ENCODE results near the gene USP8.

DNA sequence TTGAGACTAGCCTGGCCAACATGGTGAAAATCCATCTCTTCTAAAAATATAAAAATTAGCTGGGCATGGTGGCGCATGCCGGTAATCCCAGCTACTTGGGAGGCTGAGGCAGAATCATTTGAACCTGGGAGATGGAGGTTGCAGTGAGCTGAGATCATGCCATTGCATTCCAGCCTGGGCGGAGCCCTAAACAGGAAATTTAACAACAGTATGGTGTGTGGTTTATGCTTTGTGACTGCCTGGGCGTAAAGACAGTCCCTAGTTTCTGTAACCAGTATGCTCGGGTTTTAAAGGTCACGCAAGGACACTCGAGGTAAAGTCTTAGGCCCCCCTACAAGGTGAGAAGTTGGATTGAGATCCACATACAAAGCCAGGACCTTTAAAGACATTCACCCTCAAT, 78.9 kb downstream of the USP8 start:
- TF ChIP-seq, protein P1, sequence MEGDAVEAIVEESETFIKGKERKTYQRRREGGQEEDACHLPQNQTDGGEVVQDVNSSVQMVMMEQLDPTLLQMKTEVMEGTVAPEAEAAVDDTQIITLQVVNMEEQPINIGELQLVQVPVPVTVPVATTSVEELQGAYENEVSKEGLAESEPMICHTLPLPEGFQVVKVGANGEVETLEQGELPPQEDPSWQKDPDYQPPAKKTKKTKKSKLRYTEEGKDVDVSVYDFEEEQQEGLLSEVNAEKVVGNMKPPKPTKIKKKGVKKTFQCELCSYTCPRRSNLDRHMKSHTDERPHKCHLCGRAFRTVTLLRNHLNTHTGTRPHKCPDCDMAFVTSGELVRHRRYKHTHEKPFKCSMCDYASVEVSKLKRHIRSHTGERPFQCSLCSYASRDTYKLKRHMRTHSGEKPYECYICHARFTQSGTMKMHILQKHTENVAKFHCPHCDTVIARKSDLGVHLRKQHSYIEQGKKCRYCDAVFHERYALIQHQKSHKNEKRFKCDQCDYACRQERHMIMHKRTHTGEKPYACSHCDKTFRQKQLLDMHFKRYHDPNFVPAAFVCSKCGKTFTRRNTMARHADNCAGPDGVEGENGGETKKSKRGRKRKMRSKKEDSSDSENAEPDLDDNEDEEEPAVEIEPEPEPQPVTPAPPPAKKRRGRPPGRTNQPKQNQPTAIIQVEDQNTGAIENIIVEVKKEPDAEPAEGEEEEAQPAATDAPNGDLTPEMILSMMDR (IDR thresholded peaks at IDR 0.05) = no peak
- TF ChIP-seq POLR2A (IDR thresholded peaks at IDR 0.05) (no peak), POLR2AphosphoS5 (IDR thresholded peaks at IDR 0.05) (no peak), EP300 (IDR thresholded peaks at IDR 0.05) (no peak)
